Progenitor cell of endocrine pancreas (in vitro differentiated cells): Measurements from ENCODE around the gene IPCEF1. TPM values are rescaled to one million over a fixed set of nuclear protein-coding genes. Genes with fewer than 3 reads are reported as not detected.

Experiments
- DNase-seq: peaks from one replicate; pipeline ENCODE4 v3.0.0; 2021; ENCODE audit warnings: low spot score; ENCODE audit not compliant: unreplicated experiment
- H3K27ac Mint-ChIP-seq: 2 replicates; pipeline ENCODE4 v1.8.0; 2021; ENCODE audit warnings: mild to moderate bottlenecking, moderate library complexity, mixed read lengths
- H3K27me3 Mint-ChIP-seq: 2 replicates; pipeline ENCODE4 v1.8.0; 2021; ENCODE audit warnings: mixed read lengths
- H3K36me3 Mint-ChIP-seq: 2 replicates; pipeline ENCODE4 v1.8.0; 2022; ENCODE audit warnings: mixed read lengths; ENCODE audit not compliant: insufficient read depth
- H3K4me1 Mint-ChIP-seq: 2 replicates; pipeline ENCODE4 v1.8.0; 2021; ENCODE audit warnings: low read depth, mixed read lengths
- H3K4me3 Mint-ChIP-seq: 2 replicates; pipeline ENCODE4 v1.8.0; 2021; ENCODE audit warnings: low read depth, mild to moderate bottlenecking, moderate library complexity, mixed read lengths
- H3K9me3 Mint-ChIP-seq: 2 replicates; pipeline ENCODE4 v1.8.0; 2021; ENCODE audit warnings: low read depth, mixed read lengths
- total RNA-seq: library from RNA; stranded (reverse); gene quantifications from 2 replicates; pipeline ENCODE4 v1.2.1, GENCODE V29; 2021
- TF ChIP-seq, protein P1 (sequence below): fragments of 200-600 bp; sonication (generic); IDR thresholded peaks from one replicate; pipeline ENCODE4 v1.5.0; 2021; ENCODE audit warnings: antibody characterized with exemption, mild to moderate bottlenecking; ENCODE audit not compliant: unreplicated experiment

IPCEF1 gene
- total RNA-seq, 1 donor from 2014 or later: 0.77 TPM

DNA sequence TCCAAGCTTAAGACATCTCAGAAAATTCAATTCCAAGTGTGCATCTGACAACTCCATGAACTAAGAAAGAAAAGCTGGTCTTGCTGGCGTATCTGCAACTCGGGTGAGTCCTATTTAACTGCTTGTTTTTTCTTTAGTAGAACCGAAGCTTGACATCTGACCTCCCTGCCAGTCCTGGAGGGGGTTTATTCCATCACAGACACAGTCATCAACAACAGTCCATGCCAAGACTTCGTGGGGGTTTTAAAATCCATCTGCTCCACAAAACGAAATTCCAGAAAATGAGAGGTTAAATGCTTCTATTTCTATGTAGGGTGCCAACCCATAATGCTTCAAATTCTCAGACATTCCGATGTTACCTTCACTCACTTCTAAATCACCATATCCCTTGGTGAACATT lies 133.9 kb downstream of the IPCEF1 start:
- H3K36me3 Mint-ChIP-seq: no peaks in the 10 kb centered on the region
- DNase-seq: no peak
- peaks cover 1% of the 10 kb centered on the region for H3K4me1 Mint-ChIP-seq
- H3K4me3 Mint-ChIP-seq: no peak overlapping the region
- no peaks in the 10 kb centered on the region for H3K9me3 Mint-ChIP-seq
- no peak overlapping the region for H3K27ac Mint-ChIP-seq
- TF ChIP-seq, protein P1, sequence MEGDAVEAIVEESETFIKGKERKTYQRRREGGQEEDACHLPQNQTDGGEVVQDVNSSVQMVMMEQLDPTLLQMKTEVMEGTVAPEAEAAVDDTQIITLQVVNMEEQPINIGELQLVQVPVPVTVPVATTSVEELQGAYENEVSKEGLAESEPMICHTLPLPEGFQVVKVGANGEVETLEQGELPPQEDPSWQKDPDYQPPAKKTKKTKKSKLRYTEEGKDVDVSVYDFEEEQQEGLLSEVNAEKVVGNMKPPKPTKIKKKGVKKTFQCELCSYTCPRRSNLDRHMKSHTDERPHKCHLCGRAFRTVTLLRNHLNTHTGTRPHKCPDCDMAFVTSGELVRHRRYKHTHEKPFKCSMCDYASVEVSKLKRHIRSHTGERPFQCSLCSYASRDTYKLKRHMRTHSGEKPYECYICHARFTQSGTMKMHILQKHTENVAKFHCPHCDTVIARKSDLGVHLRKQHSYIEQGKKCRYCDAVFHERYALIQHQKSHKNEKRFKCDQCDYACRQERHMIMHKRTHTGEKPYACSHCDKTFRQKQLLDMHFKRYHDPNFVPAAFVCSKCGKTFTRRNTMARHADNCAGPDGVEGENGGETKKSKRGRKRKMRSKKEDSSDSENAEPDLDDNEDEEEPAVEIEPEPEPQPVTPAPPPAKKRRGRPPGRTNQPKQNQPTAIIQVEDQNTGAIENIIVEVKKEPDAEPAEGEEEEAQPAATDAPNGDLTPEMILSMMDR: no peak
- peaks cover 5% of the 10 kb centered on the region for H3K27me3 Mint-ChIP-seq

DNA sequence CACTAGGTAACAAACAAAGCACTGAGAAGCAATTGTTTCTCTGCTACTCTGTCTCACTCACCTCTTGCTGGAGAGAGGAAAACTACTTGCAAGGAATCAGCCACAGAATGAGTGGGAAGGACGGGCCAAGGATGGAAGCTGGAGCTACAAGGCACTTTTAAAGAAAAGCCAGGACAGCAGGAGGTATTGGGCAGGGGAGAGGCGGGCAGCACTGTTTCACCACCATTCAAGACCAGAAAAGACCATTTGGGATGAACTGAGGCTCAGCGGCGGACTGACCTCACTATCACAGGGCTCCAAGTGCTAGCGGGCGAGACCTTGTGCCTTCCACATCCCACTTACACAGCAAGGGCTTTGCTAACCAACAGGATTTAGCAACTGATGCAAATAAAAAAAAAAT lies 137.4 kb downstream of the IPCEF1 start:
- Mint-ChIP-seq H3K9me3 (no peaks in the 10 kb centered on the region), H3K36me3 (no peaks in the 10 kb centered on the region), H3K4me1 (peaks cover 1% of the 10 kb centered on the region), H3K27ac (no peak overlapping the region), H3K4me3 (no peak overlapping the region), H3K27me3 (peaks cover 5% of the 10 kb centered on the region)
- TF ChIP-seq, protein P1: no peak
- DNase-seq: no peak

DNA sequence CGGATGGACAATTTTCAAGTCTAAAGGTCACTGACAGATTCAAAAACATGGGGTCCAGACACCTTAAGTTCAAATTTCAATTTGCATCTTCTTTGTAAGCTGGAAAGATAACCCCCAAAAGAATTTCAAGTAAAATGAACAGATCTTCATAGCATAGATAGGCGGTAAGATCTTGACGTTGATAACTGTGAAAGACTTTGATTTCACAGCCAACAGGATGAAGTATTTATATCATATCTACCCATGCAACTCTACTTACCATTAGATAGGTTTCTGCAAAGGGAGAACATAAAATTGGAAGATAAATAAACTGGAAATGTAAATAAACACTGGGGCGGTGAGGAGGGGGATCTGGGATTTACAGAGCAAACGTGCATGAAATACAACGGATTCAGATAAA lies 137.8 kb downstream of the IPCEF1 start:
- TF ChIP-seq, protein P1: no peak
- Mint-ChIP-seq H3K4me1 (peaks cover 1% of the 10 kb centered on the region), H3K27ac (no peak overlapping the region), H3K36me3 (no peaks in the 10 kb centered on the region), H3K27me3 (peaks cover 5% of the 10 kb centered on the region), H3K9me3 (no peaks in the 10 kb centered on the region), H3K4me3 (no peak overlapping the region)
- no peak for DNase-seq

DNA sequence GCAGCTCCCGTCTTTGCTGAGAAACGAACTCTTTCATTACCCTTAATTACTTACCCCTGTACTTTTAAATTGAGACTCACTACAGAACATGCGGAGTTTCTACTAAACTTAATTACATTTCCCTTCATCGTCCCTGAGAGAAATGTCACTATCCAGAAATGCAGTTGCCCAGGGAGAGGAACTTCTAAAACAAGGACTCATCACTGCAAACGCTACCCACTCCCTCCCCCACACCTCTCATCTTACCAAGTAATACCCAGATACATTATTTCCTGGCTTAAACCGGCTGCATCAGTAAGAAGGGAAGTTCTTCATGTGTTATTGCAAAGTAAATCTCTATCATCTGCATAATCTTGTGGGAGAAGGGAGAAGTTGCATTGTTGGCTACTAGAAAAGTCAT lies 138.3 kb downstream of the IPCEF1 start:
- TF ChIP-seq, protein P1: no peak
- peaks cover 5% of the 10 kb centered on the region for H3K27me3 Mint-ChIP-seq
- no peaks in the 10 kb centered on the region for H3K36me3 Mint-ChIP-seq
- peaks cover 1% of the 10 kb centered on the region for H3K4me1 Mint-ChIP-seq
- no peak overlapping the region for H3K4me3 Mint-ChIP-seq
- no peak for DNase-seq
- no peaks in the 10 kb centered on the region for H3K9me3 Mint-ChIP-seq
- no peak overlapping the region for H3K27ac Mint-ChIP-seq

DNA sequence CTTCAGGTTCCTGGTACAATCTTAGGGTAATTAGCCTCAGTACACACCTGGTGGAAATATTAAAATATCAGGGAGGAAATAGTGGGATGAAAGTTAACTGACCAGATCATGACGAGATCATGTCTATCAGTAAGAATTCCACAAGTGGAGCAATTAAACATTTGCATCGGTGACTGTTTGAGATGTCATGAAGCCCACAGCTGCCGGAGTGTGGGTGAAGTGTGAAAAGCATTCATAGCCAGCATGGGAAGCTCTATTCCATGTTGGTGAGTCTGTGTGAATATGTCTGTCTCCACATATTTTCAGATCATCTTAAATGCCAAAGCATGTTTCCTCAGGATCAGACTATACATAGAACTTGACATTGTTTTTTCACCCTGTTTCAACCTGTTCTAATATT lies 142.8 kb downstream of the IPCEF1 start:
- no peak overlapping the region for H3K27ac Mint-ChIP-seq
- no peak for DNase-seq
- H3K4me1 Mint-ChIP-seq: no peaks in the 10 kb centered on the region
- TF ChIP-seq, protein P1: no peak
- no peaks in the 10 kb centered on the region for H3K27me3 Mint-ChIP-seq
- no peak overlapping the region for H3K4me3 Mint-ChIP-seq
- no peaks in the 10 kb centered on the region for H3K36me3 Mint-ChIP-seq
- no peaks in the 10 kb centered on the region for H3K9me3 Mint-ChIP-seq
